ENCODE results near the gene TSHZ2. TPM values are rescaled to one million over a fixed set of nuclear protein-coding genes. Genes with fewer than 3 reads are reported as not detected.

Gene TSHZ2
- total RNA-seq, 1 experiment from 2014 or later = 0.05 TPM

- DNase-seq (ENCODE audit: low spot score) = no peak
Observed at GRCh38 chr20:53161073-53161472, 188.9 kb downstream of the TSHZ2 start.

- DNase-seq (ENCODE audit: low spot score) = no peak
Observed at GRCh38 chr20:53161473-53161872, 189.3 kb downstream of the TSHZ2 start.

GRCh38 chr20:53162251-53162835 lies 190.2 kb downstream of the TSHZ2 start:
- peak; percentile 76 for DNase-seq (ENCODE audit: low spot score)

- no peak for DNase-seq (ENCODE audit: low spot score)
Observed at GRCh38 chr20:53163486-53163885, 191.3 kb downstream of the TSHZ2 start.

GRCh38 chr20:53164072-53164471 lies 191.9 kb downstream of the TSHZ2 start:
- DNase-seq (ENCODE audit: low spot score) = no peak

- no peak for DNase-seq (ENCODE audit: low spot score)
Observed at GRCh38 chr20:53165452-53165851, 193.3 kb downstream of the TSHZ2 start.

- DNase-seq (ENCODE audit: low spot score) = no peak
Observed at GRCh38 chr20:53168491-53168890, 196.3 kb downstream of the TSHZ2 start.

GRCh38 chr20:53170196-53170595 lies 198.0 kb downstream of the TSHZ2 start:
- no peak for DNase-seq (ENCODE audit: low spot score)

GRCh38 chr20:53171065-53171464 lies 198.9 kb downstream of the TSHZ2 start:
- no peak for DNase-seq (ENCODE audit: low spot score)

- DNase-seq (ENCODE audit: low spot score) = no peak
Observed at GRCh38 chr20:53174454-53174853, 202.3 kb downstream of the TSHZ2 start.

GRCh38 chr20:53175135-53175780 lies 203.1 kb downstream of the TSHZ2 start:
- DNase-seq (ENCODE audit: low spot score) = no peak

GRCh38 chr20:53176134-53176533 lies 204.0 kb downstream of the TSHZ2 start:
- DNase-seq (ENCODE audit: low spot score) = no peak

- no peak for DNase-seq (ENCODE audit: low spot score)
Observed at GRCh38 chr20:53177687-53178086, 205.5 kb downstream of the TSHZ2 start.

GRCh38 chr20:53179749-53180148 lies 207.6 kb downstream of the TSHZ2 start:
- no peak for DNase-seq (ENCODE audit: low spot score)

GRCh38 chr20:53180928-53181362 lies 208.8 kb downstream of the TSHZ2 start:
- DNase-seq (ENCODE audit: low spot score) = no peak

GRCh38 chr20:53181866-53182376 lies 209.8 kb downstream of the TSHZ2 start:
- no peak for DNase-seq (ENCODE audit: low spot score)

GRCh38 chr20:53183181-53183580 lies 211.0 kb downstream of the TSHZ2 start:
- DNase-seq (ENCODE audit: low spot score) = no peak

GRCh38 chr20:53186635-53187034 lies 214.5 kb downstream of the TSHZ2 start:
- DNase-seq (ENCODE audit: low spot score) = no peak

- DNase-seq (ENCODE audit: low spot score) = no peak
Observed at GRCh38 chr20:53187392-53188068, 215.4 kb downstream of the TSHZ2 start.

GRCh38 chr20:53190225-53190624 lies 218.1 kb downstream of the TSHZ2 start:
- DNase-seq (ENCODE audit: low spot score) = no peak

GRCh38 chr20:53191957-53192356 lies 219.8 kb downstream of the TSHZ2 start:
- no peak for DNase-seq (ENCODE audit: low spot score)

Measured in HT-29 (cell line).